ENCODE results near the gene PDX1.

PDX1 gene

GRCh38 chr13:27970382-27971235 is 50.8 kb downstream of the PDX1 start:
- no peak for DNase-seq (ENCODE audit: low read depth in 3 of 3)

GRCh38 chr13:27971236-27971645 is 51.4 kb downstream of the PDX1 start:
- no peak for DNase-seq (ENCODE audit: low read depth in 3 of 3)

GRCh38 chr13:27971776-27972477 is 52.1 kb downstream of the PDX1 start:
- no peak for DNase-seq (ENCODE audit: low read depth in 3 of 3)

- DNase-seq (ENCODE audit: low read depth in 3 of 3) = no peak
Measured at GRCh38 chr13:27972478-27972820, 52.6 kb downstream of the PDX1 start.

GRCh38 chr13:27973291-27973690 is 53.5 kb downstream of the PDX1 start:
- no peak for DNase-seq (ENCODE audit: low read depth in 3 of 3)

GRCh38 chr13:27973961-27974662 is 54.3 kb downstream of the PDX1 start:
- DNase-seq (ENCODE audit: low read depth in 3 of 3) = no peak
